Activated T-cell treated with anti-CD3 and anti-CD28 coated beads, Interleukin-2, amount 50 U/mL, for 1 hour (primary cell): ENCODE measurements around the gene SCO2.

Experiments
- DNase-seq: peaks from one replicate; pipeline ENCODE4 v3.0.0-alpha.2; 2020

The SCO2 gene

GRCh38 chr22:50525104-50525857 lies at the start of gene SCO2:
TSS of gene SCO2 (minus strand) at chr22:50525598. CDS start at chr22:50524411, 1,187 bp downstream.
- peak; percentile 98 for DNase-seq

GRCh38 chr22:50574383-50574755 lies 49.0 kb upstream of the SCO2 start:
- DNase-seq: no peak

- DNase-seq: no peak
These were observed 48.3 kb upstream of the SCO2 start for GRCh38 chr22:50573491-50574382.

GRCh38 chr22:50572965-50573364 lies 47.6 kb upstream of the SCO2 start:
- no peak for DNase-seq

- DNase-seq: no peak
These were observed 46.1 kb upstream of the SCO2 start for GRCh38 chr22:50571264-50572175.

- no peak for DNase-seq
These were observed 45.5 kb upstream of the SCO2 start for GRCh38 chr22:50570861-50571260.

GRCh38 chr22:50569896-50570535 lies 44.6 kb upstream of the SCO2 start:
- DNase-seq: no peak

GRCh38 chr22:50569041-50569459 lies 43.7 kb upstream of the SCO2 start:
- no peak for DNase-seq

GRCh38 chr22:50568626-50569025 lies 43.2 kb upstream of the SCO2 start:
- no peak for DNase-seq

- DNase-seq: no peak
These were observed 42.4 kb upstream of the SCO2 start for GRCh38 chr22:50567721-50568252.

GRCh38 chr22:50564289-50564688 lies 38.9 kb upstream of the SCO2 start:
- no peak for DNase-seq

GRCh38 chr22:50563413-50564160 lies 38.2 kb upstream of the SCO2 start:
- DNase-seq: no peak

GRCh38 chr22:50562523-50563412 lies 37.4 kb upstream of the SCO2 start, which contains the start of gene SYCE3:
TSS of gene SYCE3 (minus strand) at chr22:50562919. CDS start at chr22:50556405, 6,514 bp downstream.
- DNase-seq: peak; percentile 97

GRCh38 chr22:50561401-50562358 lies 36.3 kb upstream of the SCO2 start:
- no peak for DNase-seq

- DNase-seq: no peak
These were observed 34.6 kb upstream of the SCO2 start for GRCh38 chr22:50560034-50560433.

- no peak for DNase-seq
These were observed 31.3 kb upstream of the SCO2 start for GRCh38 chr22:50556703-50557102.

GRCh38 chr22:50553310-50553709 lies 27.9 kb upstream of the SCO2 start:
- DNase-seq: no peak

GRCh38 chr22:50551160-50551752 lies 25.9 kb upstream of the SCO2 start:
- no peak for DNase-seq

GRCh38 chr22:50550395-50550794 lies 25.0 kb upstream of the SCO2 start:
- DNase-seq: no peak
